ENCODE results near the gene RYR2.

GRCh38 chr1:237562242-237562823 lies 520.3 kb downstream of the RYR2 start:
- peak; percentile 68 for TF ChIP-seq CTCF (IDR thresholded peaks at IDR 0.05)
- no peak for TF ChIP-seq REST (IDR thresholded peaks at IDR 0.05; ENCODE audit: insufficient read depth in 1 of 2, low read depth in 2 of 2, low read length in 1 of 2)

All from Panc1 (cell line).